Bronchial epithelial cell (primary cell): Measurements from ENCODE around the gene NTM. TPM values are rescaled to one million over a fixed set of nuclear protein-coding genes. Genes with fewer than 3 reads are reported as not detected.

Experiments
- DNase-seq: peaks from one replicate; pipeline ENCODE4 v3.0.0-alpha.2; 2010; ENCODE audit warnings: low read depth
- FAIRE-seq: peaks from 2 replicates; lab custom pipeline; 2011; peaks lifted over from hg19 to GRCh38; lab: Jason Lieb, UNC
- H3K27me3 ChIP-seq: 2 replicates; pipeline ENCODE4 v1.5.1; 2011; ENCODE audit warnings: low read length; ENCODE audit not compliant: control insufficient read depth, insufficient read depth
- H3K36me3 ChIP-seq: 2 replicates; pipeline ENCODE4 v1.5.1; 2011; ENCODE audit warnings: low read length; ENCODE audit not compliant: control insufficient read depth, insufficient read depth
- H3K4me3 ChIP-seq: 2 replicates; pipeline ENCODE4 v1.5.1; 2011; ENCODE audit warnings: mild to moderate bottlenecking, low read depth, low read length, control low read depth
- total RNA-seq: library from RNA; depleted of rRNA; stranded (reverse); fragments of >200 nt; gene quantifications from 2 replicates; pipeline ENCODE4 v1.2.1, GENCODE V29; 2014
- TF ChIP-seq, protein P1 (sequence below): IDR thresholded peaks from 2 replicates; pipeline ENCODE4 v1.5.1; 2011; ENCODE audit warnings: mild to moderate bottlenecking, moderate library complexity, low read length, control low read depth, inconsistent platforms; ENCODE audit not compliant: insufficient read depth, severe bottlenecking

Gene NTM
- total RNA-seq, 1 donor from 2014 or later, result 4.2 TPM

- FAIRE-seq (no peak), DNase-seq (no peak)
- H3K4me3 ChIP-seq, result no peak overlapping the region
- no peaks in the 10 kb centered on the region for H3K36me3 ChIP-seq
- TF ChIP-seq, protein P1, sequence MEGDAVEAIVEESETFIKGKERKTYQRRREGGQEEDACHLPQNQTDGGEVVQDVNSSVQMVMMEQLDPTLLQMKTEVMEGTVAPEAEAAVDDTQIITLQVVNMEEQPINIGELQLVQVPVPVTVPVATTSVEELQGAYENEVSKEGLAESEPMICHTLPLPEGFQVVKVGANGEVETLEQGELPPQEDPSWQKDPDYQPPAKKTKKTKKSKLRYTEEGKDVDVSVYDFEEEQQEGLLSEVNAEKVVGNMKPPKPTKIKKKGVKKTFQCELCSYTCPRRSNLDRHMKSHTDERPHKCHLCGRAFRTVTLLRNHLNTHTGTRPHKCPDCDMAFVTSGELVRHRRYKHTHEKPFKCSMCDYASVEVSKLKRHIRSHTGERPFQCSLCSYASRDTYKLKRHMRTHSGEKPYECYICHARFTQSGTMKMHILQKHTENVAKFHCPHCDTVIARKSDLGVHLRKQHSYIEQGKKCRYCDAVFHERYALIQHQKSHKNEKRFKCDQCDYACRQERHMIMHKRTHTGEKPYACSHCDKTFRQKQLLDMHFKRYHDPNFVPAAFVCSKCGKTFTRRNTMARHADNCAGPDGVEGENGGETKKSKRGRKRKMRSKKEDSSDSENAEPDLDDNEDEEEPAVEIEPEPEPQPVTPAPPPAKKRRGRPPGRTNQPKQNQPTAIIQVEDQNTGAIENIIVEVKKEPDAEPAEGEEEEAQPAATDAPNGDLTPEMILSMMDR, result no peak
- no peaks in the 10 kb centered on the region for H3K27me3 ChIP-seq
Observed at GRCh38 chr11:131868629-131869507, 498.5 kb downstream of the NTM start.

- Histone ChIP-seq H3K4me3 (no peak overlapping the region), H3K27me3 (no peaks in the 10 kb centered on the region), H3K36me3 (no peaks in the 10 kb centered on the region)
- DNase-seq (no peak), FAIRE-seq (no peak)
- TF ChIP-seq, protein P1, result no peak
Observed at GRCh38 chr11:131870305-131870704, 499.9 kb downstream of the NTM start.

DNA sequence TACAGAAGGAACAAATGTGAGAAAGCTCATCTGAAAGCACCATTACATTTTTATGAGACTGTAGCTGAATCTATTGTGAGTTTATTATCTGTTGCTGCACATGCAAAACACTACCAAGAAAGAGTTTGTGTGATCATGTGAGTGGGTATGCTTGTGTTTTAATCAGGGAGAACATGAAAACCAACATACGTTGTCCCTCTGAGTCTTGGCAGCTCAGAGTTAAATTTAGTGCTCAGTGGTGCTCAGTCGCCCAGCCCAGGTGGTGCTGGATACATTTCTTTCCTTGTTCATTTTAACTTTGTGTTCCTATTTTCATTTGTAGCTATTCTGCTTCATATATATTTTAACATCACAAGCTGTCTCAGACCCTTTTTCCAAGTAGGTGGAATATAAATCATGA lies 500.6 kb downstream of the NTM start:
- H3K27me3 ChIP-seq, result no peaks in the 10 kb centered on the region
- H3K4me3 ChIP-seq, result no peak overlapping the region
- DNase-seq (no peak), FAIRE-seq (no peak)
- no peaks in the 10 kb centered on the region for H3K36me3 ChIP-seq
- TF ChIP-seq, protein P1, result no peak

DNA sequence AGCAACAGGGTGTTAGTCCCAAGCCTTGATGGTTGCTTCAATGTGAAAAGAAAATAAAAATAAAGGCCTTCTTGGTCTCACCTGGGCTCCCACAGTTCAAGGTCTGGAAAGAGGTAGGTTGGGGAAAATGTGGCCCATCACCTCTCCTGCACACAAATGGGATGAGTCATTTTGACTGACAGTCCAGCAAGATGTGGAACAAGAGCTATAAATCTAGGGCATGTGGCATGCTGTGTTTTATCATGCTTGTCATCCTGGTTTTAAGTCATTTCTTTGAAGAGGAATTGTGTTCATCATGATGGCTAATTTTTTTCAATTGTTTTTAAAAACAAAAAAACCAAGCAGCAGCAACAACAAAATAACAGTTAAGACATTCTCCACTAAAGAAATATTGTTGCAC lies 503.7 kb downstream of the NTM start:
- no peak for DNase-seq
- no peak for FAIRE-seq
- Histone ChIP-seq H3K27me3 (no peaks in the 10 kb centered on the region), H3K36me3 (no peaks in the 10 kb centered on the region), H3K4me3 (no peak overlapping the region)
- TF ChIP-seq, protein P1, result no peak

GRCh38 chr11:131875611-131876010 lies 505.2 kb downstream of the NTM start:
- H3K36me3 ChIP-seq, result no peaks in the 10 kb centered on the region
- FAIRE-seq, result no peak
- DNase-seq, result no peak
- H3K4me3 ChIP-seq, result no peak overlapping the region
- TF ChIP-seq, protein P1, result no peak
- no peaks in the 10 kb centered on the region for H3K27me3 ChIP-seq
